HG03432 (cell line): Measurements from ENCODE around the gene PDE10A.

ENCODE experiments used
- ATAC-seq: cut with Tn5 transposase; IDR thresholded peaks from one replicate; pipeline ENCODE4 v1.9.1; 2021; ENCODE audit warnings: mild to moderate bottlenecking, moderate library complexity; ENCODE audit not compliant: unreplicated experiment

Gene PDE10A

GRCh38 chr6:165678904-165679303 is 15.9 kb upstream of the PDE10A start:
- no peak for ATAC-seq

DNA sequence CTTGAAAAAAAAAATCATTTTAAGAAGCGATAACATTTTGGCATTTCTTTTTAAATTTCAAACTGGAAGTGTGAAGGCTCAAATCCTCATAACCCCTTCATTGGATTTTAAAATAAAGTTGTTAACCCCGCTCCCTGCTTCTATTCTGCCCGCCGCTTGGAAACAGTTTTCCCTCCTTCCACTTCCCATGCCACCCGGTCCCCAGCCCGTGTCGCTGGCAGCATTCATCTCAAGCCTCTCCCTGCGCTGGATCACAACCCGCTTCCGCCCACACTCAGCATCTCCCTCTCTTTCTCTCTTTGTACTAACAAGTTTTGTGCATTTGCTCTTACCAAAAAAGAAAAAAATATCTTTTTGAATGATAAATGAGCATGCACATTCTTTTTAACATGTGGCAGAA is 15.4 kb upstream of the PDE10A start:
- ATAC-seq = no peak

DNA sequence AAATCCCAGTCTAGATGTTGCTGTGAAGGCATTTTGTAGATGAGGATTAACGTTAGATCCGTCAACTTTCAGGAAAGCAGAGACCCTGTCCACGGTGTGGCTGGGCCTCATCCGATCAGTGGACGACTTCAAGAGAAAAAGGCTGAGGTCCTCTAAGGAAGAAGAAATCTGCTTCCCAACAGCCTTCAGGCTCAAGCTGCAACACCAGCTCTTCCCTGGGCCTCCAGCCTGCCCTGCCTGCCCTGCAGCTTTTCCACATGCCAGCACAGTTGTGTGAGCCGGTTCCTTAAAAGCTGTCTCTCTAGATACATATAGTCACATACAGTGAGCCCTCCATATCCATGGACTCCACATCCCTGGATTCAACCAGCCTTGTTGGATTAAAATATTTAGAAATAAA is 14.1 kb upstream of the PDE10A start:
- no peak for ATAC-seq

GRCh38 chr6:165676435-165677068 is 13.5 kb upstream of the PDE10A start:
- no peak for ATAC-seq

GRCh38 chr6:165675120-165675519 is 12.1 kb upstream of the PDE10A start:
- no peak for ATAC-seq

GRCh38 chr6:165674155-165675029 is 11.4 kb upstream of the PDE10A start:
- no peak for ATAC-seq

DNA sequence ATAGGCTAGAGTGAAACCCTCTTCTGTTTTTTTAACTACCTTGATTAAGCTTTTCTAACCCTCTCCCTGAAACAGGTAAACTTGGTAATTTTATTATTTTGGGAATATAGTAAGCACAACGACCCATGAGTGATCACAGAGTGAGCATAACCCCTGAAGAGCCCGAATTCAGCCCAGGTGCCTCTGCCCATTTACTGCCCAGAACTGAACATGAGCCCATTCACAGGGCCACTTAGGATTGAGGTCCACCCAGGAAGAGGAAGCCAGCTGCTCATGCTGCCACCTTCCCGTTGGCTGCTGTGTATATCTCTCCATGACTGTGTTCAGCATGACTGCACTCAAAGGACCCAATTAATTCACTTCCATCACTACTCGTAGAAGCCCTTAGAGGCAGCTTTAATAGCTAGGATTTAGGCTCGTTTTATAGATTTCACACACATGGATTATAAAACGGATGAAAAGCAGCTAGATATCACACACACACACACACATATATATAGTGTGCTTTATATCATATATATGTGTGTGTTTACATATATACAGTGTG is 8.3 kb upstream of the PDE10A start:
- ATAC-seq = no peak

GRCh38 chr6:165668951-165669350 is 5.9 kb upstream of the PDE10A start:
- ATAC-seq = no peak

- no peak for ATAC-seq
Observed at GRCh38 chr6:165665384-165665672, 2.3 kb upstream of the PDE10A start.

DNA sequence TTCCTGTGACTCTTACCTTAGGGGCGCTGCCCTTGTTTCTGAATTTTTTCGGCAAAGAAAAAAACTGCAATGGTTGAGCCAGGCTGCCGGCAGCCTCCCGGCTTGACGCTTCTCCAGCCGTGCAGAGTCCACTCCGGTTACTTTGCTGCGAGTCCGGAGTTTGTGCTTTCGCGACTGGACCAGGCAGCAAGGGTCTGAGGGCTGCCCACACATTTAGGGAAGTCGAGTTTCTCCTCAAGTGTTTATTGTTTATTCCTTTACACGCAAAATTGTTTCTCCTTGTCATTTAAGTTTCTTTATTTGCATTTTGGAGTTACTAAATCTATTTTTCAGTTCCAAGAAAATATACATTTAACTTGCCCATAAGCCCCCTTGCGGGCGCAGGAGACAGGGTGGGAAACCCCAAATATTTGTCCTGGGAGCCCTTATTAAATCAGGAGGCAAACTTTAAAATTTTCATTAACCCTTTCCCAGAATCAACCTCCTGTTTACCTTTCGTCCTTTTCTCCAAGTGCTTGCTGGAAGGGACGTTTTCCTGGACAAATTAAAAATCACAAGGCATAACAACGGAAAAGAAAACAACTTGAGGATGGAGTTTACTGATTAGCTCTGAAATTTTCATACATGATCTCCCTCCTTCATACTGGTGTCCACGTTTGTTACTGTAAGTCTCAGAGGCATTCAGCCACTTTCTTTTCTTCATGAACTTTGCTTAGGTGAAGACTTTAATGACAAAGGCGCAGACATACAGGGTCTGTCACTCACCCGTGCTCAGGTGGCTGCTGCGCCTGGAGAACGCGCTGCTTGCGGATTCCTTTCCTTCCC is 1.7 kb upstream of the PDE10A start:
- ATAC-seq = no peak

DNA sequence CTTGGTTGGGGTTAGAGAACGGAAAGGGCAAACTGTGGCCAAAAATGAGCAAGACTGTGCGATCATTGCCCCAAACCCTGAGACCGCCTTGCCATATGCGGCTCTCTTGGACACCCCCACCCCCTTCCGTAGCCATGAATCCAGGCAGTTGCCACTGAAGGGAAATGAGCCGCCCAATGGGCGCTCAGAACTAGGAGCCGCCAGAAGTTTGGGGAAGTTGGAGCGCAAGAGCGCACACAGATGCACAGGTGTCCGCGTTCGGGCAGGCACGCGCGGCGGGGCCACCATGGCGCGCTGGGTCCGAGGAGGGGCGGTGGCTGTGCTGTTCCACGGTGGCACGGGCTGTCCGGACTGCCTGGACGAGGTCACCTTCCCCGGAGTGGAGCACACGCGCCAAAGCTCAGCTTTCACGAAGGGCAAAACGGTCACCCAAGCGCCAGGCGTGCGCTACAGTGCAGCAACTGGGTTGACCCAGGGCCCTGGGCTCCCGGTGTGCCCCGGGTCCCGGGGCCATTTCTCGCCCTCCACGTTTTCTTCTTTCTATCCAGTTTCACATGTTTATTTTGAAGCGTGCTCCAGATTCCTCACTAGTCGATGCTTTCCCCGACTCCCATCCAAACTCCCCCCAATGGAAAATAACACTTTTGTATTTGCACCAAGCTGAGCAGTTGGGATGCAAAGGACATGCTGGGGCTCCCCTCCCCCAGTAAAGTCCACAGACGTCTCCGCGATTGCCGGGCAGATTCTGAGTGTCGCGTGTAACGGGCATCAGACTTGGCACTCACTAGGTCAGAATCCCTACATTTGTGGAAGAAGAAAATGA is 906 bp upstream of the PDE10A start:
- ATAC-seq = peak; percentile 6

DNA sequence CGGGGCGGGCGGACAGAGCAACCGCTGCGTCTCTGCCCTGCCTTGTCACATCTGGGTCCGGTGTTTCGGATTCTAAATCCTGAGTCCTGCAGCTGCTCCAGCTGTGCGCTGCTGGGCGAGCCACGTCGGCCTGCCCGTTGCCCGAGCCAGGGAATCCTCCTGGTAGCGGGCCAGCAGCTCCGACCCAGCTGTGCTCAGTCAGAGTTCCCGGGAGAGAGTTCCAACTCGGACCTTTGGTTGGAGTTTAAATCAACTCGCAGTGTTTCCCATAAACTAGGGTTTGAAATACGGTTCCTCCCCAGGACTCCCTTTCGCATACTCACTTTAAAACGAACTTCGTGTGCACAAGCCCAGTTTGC is 315 bp upstream of the PDE10A start:
- ATAC-seq = peak; percentile 31

- ATAC-seq = peak; percentile 20
Observed at GRCh38 chr6:165662041-165662748, 846 bp downstream of the PDE10A start.

- no peak for ATAC-seq
Observed at GRCh38 chr6:165661664-165662025, 1.4 kb downstream of the PDE10A start.

DNA sequence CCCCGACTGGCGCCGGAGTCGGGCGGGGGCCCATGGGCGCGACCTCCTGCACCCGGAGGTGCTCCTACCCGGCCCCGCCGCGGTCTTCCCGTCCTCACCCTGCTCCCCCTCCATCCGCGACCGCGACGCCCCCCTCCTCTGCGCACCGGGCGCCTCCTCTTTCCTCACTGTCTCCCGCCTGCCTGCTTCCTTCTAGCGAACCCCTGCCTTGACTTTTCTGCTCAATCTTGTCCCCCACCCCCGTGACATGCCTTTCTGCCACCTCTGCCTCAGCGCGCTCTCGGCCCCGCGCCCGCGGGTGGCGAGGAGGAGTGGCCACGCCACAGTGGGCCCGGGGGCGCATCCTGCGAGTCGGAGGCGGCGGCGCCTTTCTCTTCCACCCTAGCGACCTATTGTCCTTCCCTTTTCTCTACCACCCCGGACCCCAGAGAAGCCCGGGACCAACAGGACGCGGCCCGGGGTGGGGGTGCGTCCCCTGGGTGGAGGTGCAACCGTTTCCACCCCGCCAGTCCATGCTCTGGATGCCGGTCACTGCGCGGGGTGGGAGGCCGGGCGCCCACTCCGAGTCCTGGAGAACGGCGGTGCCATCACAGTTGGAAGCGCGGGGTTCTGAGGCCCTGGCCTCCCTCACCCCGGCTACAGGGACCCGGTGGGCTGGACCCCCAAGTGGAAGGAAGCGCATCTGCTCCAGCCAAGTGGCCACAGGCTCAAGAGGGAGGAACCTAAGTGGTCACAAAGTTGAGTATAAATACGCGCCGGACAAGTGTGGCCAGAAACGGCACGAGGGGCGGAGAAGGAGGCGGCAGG is 2.0 kb downstream of the PDE10A start:
- ATAC-seq = no peak

DNA sequence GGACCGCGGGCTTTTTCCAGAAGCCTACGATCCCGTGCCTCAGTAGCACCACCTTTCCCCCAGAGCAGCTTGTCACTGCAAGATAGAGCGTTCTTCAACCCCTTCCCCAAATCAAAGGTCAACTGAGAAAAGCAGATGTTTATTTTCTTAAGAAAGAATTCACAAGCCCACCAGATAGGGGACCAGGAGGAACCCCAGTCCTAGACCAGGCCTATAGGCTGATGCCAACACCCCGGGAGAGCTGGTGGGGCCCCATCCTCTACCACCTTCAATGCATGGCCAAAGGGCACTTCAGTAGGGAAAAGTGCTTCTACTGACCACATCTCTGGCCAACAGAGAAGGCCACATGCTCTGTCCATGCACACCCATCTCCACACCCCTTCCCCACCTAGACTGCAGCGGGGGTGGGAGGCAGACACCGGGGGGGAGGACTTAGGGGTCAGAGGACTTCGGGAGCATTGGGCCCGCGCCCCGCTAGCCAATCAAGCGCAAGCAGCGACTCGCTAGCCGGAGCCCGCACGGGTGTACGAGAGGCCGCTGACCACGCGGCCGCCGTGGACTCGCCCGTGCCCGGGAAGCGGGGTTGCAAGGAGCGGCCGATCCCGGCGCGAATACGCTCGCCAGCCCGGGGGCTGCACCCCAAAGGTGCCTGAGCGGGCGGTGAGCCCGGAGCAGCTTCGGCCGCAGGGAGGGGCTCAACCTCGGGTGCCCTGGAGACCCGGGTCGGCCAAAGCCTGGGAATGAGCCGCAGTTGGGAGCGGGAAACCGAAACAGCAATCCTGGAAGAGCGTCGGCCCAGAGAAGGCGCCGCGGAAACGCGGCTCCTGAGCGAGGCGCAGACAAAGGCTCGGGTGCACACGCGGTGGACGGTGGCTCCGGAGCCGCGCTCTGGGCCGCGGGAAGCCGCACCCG is 2.8 kb downstream of the PDE10A start:
- ATAC-seq = no peak

- no peak for ATAC-seq
Observed at GRCh38 chr6:165658395-165659058, 4.5 kb downstream of the PDE10A start.

DNA sequence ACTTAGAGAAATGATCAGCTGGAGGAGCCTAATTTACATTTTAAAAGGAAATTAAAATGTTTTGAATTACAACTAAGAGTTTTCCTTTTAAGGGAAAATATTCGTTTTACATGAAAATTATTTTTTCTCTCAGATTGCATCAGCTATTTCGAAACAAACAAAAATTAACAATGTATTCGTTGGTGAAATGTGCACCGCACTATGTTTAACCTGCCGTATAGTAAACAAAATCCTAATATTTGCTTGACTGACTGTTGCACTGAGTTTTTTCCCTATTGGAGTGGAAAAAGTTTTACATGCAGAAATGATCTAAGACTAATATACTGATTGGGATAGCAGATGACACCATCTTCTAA is 5.7 kb downstream of the PDE10A start:
- ATAC-seq = no peak
